ENCODE results near the gene SORL1. TPM values are rescaled to one million over a fixed set of nuclear protein-coding genes. Genes with fewer than 3 reads are reported as not detected.

SORL1 gene
- polyA plus RNA-seq, 1 donor from 2014 or later, result 6.5 TPM

DNA sequence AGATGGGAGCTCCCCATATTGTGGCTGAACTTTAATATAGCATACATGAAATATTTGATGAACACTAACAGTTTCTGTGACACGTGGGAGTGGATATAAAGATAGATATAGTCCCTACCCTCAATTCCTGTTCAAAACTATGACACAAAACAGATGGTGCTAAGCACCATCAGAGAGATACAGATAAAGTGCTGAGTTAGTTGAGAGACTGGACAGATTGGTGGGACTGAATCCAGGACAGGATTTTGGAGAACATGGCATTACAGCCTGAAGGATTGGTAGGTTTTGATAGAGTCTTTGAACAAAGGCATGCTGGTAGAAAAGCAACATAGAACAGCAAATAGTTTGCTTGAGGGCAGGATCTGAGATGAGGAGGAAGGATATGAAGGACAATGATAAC, 215.7 kb downstream of the SORL1 start:
- H3K9ac ChIP-seq (ENCODE audit: low read length), result no peak overlapping the region
- H3K9me3 ChIP-seq (ENCODE audit: low read length), result no peaks in the 10 kb centered on the region
- no peaks in the 10 kb centered on the region for H3F3A ChIP-seq (ENCODE audit: insufficient read depth, low read length, poor library complexity, severe bottlenecking)
- H3K36me3 ChIP-seq (ENCODE audit: insufficient read depth, low read length), result no peaks in the 10 kb centered on the region
- H3K4me2 ChIP-seq (ENCODE audit: low read length), result no peak overlapping the region
- no peak overlapping the region for H2AFZ ChIP-seq (ENCODE audit: low read depth, low read length)
- no peaks in the 10 kb centered on the region for H3K9me2 ChIP-seq (ENCODE audit: insufficient read depth, low read length)
- H4K20me1 ChIP-seq (ENCODE audit: insufficient read depth), result no peaks in the 10 kb centered on the region
- no peak overlapping the region for H3K4me3 ChIP-seq (ENCODE audit: low read length)
- H3K27ac ChIP-seq (ENCODE audit: low read length), result no peak overlapping the region
- no peak for TF ChIP-seq CTCF (IDR thresholded peaks at IDR 0.05; ENCODE audit: poor library complexity, severe bottlenecking)
- TF ChIP-seq EZH2 (IDR thresholded peaks at IDR 0.05; ENCODE audit: borderline replicate concordance, insufficient read depth, low read length, poor library complexity, severe bottlenecking), result no peak
- H3K79me2 ChIP-seq (replicated peaks; ENCODE audit: insufficient read depth, low read length), result no peaks in the 10 kb centered on the region
- no peaks in the 10 kb centered on the region for H3K27me3 ChIP-seq (ENCODE audit: insufficient read depth, low read depth, low read length)

DNA sequence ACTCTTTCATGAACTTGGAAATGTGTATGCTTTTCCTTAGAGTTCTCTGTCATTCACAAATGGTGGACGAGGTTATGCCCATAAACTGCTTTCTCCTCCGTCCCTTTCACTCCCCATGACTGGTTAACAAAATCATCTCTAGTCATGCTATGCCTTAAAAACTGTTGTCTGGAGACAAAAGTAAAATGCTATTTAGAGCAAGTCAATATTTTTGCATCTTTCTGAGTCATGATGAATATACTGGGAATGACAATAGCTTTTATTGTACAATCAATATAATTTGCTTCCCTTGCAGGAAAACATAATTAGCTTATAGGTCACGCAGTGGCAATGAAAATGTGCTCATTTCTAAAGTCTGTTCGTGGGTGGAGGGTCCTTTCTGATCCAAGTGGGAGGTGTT, 217.3 kb downstream of the SORL1 start:
- Histone ChIP-seq H3K4me2 (ENCODE audit: low read length) (no peak overlapping the region), H3K79me2 (replicated peaks; ENCODE audit: insufficient read depth, low read length) (no peaks in the 10 kb centered on the region), H3K36me3 (ENCODE audit: insufficient read depth, low read length) (no peaks in the 10 kb centered on the region), H3K9ac (ENCODE audit: low read length) (no peak overlapping the region), H3K4me3 (ENCODE audit: low read length) (no peak overlapping the region), H4K20me1 (ENCODE audit: insufficient read depth) (no peaks in the 10 kb centered on the region), H2AFZ (ENCODE audit: low read depth, low read length) (no peak overlapping the region), H3K27me3 (ENCODE audit: insufficient read depth, low read depth, low read length) (no peaks in the 10 kb centered on the region), H3K27ac (ENCODE audit: low read length) (no peak overlapping the region), H3K9me2 (ENCODE audit: insufficient read depth, low read length) (no peaks in the 10 kb centered on the region), H3K9me3 (ENCODE audit: low read length) (no peaks in the 10 kb centered on the region), H3F3A (ENCODE audit: insufficient read depth, low read length, poor library complexity, severe bottlenecking) (no peaks in the 10 kb centered on the region)
- TF ChIP-seq EZH2 (IDR thresholded peaks at IDR 0.05; ENCODE audit: borderline replicate concordance, insufficient read depth, low read length, poor library complexity, severe bottlenecking) (no peak), EP300 (conservative IDR thresholded peaks at IDR 0.05; ENCODE audit: poor library complexity, severe bottlenecking) (no peak), TAF1 (IDR thresholded peaks at IDR 0.05; ENCODE audit: low read depth) (no peak), SMC3 (conservative IDR thresholded peaks at IDR 0.05; ENCODE audit: poor library complexity) (no peak), RAD21 (conservative IDR thresholded peaks at IDR 0.05) (no peak), MXI1 (conservative IDR thresholded peaks at IDR 0.05; ENCODE audit: poor library complexity, severe bottlenecking) (no peak), POLR2AphosphoS5 (IDR thresholded peaks at IDR 0.05) (no peak), CTCF (IDR thresholded peaks at IDR 0.05; ENCODE audit: poor library complexity, severe bottlenecking) (no peak)
- TF ChIP-seq, protein P1, sequence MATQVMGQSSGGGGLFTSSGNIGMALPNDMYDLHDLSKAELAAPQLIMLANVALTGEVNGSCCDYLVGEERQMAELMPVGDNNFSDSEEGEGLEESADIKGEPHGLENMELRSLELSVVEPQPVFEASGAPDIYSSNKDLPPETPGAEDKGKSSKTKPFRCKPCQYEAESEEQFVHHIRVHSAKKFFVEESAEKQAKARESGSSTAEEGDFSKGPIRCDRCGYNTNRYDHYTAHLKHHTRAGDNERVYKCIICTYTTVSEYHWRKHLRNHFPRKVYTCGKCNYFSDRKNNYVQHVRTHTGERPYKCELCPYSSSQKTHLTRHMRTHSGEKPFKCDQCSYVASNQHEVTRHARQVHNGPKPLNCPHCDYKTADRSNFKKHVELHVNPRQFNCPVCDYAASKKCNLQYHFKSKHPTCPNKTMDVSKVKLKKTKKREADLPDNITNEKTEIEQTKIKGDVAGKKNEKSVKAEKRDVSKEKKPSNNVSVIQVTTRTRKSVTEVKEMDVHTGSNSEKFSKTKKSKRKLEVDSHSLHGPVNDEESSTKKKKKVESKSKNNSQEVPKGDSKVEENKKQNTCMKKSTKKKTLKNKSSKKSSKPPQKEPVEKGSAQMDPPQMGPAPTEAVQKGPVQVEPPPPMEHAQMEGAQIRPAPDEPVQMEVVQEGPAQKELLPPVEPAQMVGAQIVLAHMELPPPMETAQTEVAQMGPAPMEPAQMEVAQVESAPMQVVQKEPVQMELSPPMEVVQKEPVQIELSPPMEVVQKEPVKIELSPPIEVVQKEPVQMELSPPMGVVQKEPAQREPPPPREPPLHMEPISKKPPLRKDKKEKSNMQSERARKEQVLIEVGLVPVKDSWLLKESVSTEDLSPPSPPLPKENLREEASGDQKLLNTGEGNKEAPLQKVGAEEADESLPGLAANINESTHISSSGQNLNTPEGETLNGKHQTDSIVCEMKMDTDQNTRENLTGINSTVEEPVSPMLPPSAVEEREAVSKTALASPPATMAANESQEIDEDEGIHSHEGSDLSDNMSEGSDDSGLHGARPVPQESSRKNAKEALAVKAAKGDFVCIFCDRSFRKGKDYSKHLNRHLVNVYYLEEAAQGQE (IDR thresholded peaks at IDR 0.05; ENCODE audit: borderline replicate concordance), result no peak

Measured in neural cell (in vitro differentiated cells).